Adipocyte (in vitro differentiated cells): ENCODE measurements around the gene TEX54.

Source experiments
- DNase-seq: peaks from one replicate; pipeline ENCODE4 v3.0.0-alpha.2; 2015; ENCODE audit warnings: low read depth
- H3K27me3 ChIP-seq: replicated peaks from 2 replicates; pipeline ENCODE4 v1.7.0; 2013; ENCODE audit warnings: mild to moderate bottlenecking, low read length, moderate library complexity; ENCODE audit not compliant: control insufficient read depth, insufficient read depth
- H3K36me3 ChIP-seq: 2 replicates; pipeline ENCODE4 v1.7.0; 2013; ENCODE audit warnings: low read length, mild to moderate bottlenecking, moderate library complexity; ENCODE audit not compliant: control insufficient read depth, insufficient read depth, severe bottlenecking
- H3K4me1 ChIP-seq: 2 replicates; pipeline ENCODE4 v1.7.0; 2013; ENCODE audit warnings: mild to moderate bottlenecking, low read length, moderate library complexity; ENCODE audit not compliant: control insufficient read depth, insufficient read depth
- H3K4me3 ChIP-seq: 2 replicates; pipeline ENCODE4 v1.7.0; 2013; ENCODE audit warnings: mild to moderate bottlenecking, low read length, moderate library complexity
- H3K9ac ChIP-seq: 2 replicates; pipeline ENCODE4 v1.7.0; 2013; ENCODE audit warnings: mild to moderate bottlenecking, low read length, moderate library complexity
- H3K9me3 ChIP-seq: 2 replicates; pipeline ENCODE4 v1.7.0; 2013; ENCODE audit warnings: mild to moderate bottlenecking, low read length, moderate library complexity; ENCODE audit not compliant: control insufficient read depth

The TEX54 gene

DNA sequence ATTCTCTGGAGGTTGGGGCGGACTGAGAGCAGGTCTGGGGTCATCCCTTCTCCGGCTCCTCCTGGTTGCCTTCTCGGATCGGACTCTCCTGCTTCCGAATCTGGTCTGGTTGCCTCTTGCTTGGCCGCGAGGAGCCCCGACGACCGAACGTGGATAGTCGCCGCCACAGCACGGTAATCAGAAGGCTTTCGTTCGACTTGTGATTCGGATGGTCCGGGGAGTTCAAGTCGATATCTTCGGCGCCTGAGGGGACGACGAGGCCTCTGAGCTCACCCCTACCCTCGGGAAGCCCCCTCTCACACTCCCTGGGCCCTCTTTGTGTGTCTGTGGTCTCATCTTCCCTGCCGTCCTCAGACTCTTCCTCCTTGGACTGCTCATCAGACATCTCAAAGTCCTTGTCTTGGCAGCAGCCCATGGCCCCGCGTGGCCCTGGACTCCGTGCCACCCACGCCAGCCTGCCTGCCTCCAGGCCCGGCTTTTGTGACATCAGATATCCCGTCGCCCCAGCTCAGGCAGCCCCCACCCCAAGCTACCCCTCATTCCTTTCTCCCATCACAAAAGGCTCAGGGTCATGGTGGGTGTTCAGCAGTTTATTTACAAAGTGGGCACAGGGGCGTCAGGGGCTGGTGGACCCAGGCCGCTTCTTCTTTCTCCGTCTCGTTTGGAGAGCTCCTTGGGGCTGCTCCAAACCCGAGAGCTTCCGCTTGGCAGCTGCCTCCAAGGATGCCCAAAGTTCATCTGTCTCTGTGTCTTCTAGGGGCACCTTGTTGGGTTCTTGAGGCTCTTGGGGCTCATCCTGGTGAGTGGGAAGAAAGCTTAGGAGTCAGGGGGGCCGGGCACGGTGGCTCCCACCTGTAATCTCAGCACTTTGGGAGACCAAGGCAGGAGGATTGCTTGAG is at the start of gene TEX54:
TSS of gene TEX54 (minus strand) at position 506 of the 899 bp plus-strand sequence.
- Histone ChIP-seq H3K4me1 (peaks cover 23% of the 10 kb centered on the region), H3K9ac (peak within 1 kb of the TSS; percentile 98), H3K36me3 (peaks cover 47% of the 10 kb centered on the region), H3K27me3 (no peaks in the 10 kb centered on the region), H3K9me3 (no peaks in the 10 kb centered on the region), H3K4me3 (peak within 1 kb of the TSS; percentile 97)
- DNase-seq, result peak; percentile 64

DNA sequence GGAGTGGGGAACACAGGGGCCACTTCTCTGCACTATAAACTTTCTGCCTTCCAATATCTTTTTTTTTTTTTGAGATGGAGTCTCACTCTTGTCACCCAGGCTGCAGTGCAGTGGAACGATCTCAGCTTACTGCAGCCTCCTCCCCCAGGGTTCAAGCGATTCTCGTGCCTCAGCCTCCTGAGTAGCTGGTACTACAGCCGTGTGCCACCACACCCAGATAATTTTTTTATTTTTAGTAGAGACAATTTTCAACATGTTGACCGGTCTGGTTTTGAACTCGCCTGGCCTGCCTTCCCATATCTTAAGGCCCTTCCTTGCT is 49.7 kb upstream of the TEX54 start:
- Histone ChIP-seq H3K4me1 (peaks cover 55% of the 10 kb centered on the region), H3K9me3 (no peaks in the 10 kb centered on the region), H3K9ac (peak overlapping the region; percentile 100), H3K4me3 (peak overlapping the region; percentile 99), H3K27me3 (no peaks in the 10 kb centered on the region), H3K36me3 (peaks cover 54% of the 10 kb centered on the region)
- DNase-seq, result no peak

DNA sequence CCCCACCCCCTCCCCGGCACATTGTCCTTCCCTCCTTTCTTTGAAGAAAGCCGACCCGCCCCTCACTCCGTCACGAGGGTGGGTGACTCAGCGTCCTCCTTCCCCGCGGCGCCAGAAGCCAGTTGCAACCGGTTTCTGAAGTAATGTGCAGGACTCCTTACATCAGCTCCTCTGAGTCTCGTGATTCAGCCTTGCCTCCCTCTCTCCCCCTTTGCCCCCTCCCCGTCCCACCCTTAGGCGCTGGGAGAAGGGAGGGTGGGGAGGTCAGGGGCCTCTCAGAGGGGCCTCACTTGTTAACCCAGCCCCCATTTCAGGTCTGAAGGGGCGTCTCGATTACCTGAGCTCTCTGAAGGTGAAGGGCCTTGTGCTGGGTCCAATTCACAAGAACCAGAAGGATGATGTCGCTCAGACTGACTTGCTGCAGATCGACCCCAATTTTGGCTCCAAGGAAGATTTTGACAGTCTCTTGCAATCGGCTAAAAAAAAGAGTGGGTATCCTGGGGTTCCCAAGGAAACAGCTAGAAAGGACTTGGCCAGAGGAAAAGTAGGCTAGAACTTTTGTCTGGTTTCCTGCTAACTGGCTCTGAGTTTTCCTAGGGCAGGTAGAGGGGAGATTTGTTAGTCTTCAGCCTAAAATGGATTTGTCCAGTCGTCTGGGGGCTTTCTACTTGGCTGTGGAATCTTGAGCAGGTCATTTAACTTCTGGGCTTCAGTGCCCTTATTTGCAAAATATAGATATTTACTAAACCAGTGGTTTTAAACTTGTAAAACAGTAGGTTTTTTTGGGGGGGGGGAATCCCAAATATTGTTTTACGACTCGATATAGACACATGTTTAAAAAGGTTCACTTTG is 49.2 kb upstream of the TEX54 start:
- no peaks in the 10 kb centered on the region for H3K27me3 ChIP-seq
- peaks cover 49% of the 10 kb centered on the region for H3K36me3 ChIP-seq
- peaks cover 50% of the 10 kb centered on the region for H3K4me1 ChIP-seq
- H3K9ac ChIP-seq, result peak overlapping the region; percentile 100
- H3K9me3 ChIP-seq, result no peaks in the 10 kb centered on the region
- peak overlapping the region; percentile 99 for H3K4me3 ChIP-seq
- DNase-seq, result peak; percentile 99

DNA sequence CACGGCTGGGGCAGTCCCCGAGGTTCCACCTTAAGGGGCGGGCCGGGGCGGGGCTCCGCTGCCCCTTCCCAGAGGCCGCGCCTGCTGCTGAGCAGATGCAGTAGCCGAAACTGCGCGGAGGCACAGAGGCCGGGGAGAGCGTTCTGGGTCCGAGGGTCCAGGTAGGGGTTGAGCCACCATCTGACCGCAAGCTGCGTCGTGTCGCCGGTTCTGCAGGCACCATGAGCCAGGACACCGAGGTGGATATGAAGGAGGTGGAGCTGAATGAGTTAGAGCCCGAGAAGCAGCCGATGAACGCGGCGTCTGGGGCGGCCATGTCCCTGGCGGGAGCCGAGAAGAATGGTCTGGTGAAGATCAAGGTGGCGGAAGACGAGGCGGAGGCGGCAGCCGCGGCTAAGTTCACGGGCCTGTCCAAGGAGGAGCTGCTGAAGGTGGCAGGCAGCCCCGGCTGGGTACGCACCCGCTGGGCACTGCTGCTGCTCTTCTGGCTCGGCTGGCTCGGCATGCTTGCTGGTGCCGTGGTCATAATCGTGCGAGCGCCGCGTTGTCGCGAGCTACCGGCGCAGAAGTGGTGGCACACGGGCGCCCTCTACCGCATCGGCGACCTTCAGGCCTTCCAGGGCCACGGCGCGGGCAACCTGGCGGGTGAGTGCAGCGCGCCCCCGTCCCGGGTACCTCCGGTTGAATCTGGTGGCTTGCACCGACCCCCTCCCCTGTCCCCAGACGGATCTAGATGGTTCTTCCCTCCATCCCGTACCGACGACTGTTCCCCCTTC is 48.4 kb upstream of the TEX54 start, which contains the start of gene SLC3A2:
TSS of gene SLC3A2 (plus strand) at position 94 of the 776 bp plus-strand sequence. CDS start at position 222, 128 bp downstream.
- peak within 1 kb of the TSS; percentile 100 for H3K9ac ChIP-seq
- H3K4me1 ChIP-seq, result peaks cover 44% of the 10 kb centered on the region
- H3K27me3 ChIP-seq, result no peaks in the 10 kb centered on the region
- H3K4me3 ChIP-seq, result peak within 1 kb of the TSS; percentile 99
- peaks cover 40% of the 10 kb centered on the region for H3K36me3 ChIP-seq
- DNase-seq, result peak; percentile 93
- H3K9me3 ChIP-seq, result no peaks in the 10 kb centered on the region

DNA sequence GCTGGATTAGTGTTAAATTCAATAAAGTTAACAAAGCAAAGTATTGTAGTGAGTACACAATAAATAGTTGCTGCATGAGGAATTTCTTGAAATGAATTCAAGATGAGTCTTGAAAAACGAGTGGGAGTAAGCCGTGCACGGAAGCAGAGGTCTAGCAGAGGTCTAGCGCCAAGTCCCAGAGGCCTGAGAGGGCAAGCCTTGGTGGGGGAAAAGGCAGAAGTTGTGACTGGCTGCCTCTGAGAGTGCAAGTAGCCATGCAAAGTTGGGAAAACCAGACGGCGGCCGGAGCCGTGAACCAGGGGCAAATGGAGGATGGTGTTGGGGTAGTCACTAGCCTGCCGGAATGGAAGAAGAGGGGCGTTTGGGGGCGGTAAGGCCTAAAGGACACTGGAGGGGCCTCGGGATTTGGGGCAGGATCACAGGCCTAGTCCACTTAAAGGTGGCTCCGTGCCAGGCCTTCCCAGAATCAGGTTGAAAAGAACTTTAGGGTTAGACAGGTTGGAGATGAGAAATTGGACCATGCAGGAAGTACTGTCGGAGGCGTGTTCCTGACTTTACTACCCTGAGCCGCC is 47.7 kb upstream of the TEX54 start:
- peak overlapping the region; percentile 100 for H3K9ac ChIP-seq
- H3K4me1 ChIP-seq, result peaks cover 39% of the 10 kb centered on the region
- peaks cover 34% of the 10 kb centered on the region for H3K36me3 ChIP-seq
- DNase-seq, result peak; percentile 80
- H3K27me3 ChIP-seq, result no peaks in the 10 kb centered on the region
- H3K4me3 ChIP-seq, result peak overlapping the region; percentile 99
- H3K9me3 ChIP-seq, result no peaks in the 10 kb centered on the region

DNA sequence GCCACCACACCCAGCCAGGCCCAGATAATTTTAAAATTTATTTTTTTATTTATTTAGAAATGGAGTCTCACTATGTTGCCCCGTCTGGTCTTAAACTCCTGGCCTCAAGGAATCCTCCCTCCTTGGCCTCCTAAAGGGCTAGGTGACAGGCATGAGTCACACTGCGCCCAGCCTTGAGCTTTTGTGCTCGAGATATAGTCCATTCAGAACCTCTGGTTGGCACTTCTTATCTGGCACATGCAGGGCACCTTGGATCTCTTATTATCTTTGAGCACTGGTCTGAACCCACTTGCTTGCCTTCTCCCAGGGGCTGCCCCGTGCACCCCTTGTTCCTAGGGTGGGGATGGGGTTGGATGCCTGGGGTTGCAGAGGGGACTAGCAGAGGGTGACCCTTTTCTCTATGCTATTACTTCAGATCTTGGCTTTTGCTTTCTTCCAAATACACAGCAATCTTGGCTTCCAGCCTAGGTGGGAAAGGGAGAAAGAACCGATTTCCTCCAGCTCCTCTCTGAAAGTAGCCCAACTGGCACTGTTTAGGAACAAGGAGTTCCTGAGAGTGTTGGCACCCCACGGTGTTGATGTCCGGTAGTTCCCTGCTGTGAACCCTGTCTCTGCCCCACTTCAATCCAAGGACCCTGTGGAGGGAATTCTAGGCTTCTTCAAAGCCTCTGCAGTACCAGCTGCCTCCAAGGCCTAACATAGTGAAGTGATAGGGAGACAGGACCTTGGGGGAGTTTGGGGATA is 46.8 kb upstream of the TEX54 start:
- DNase-seq, result no peak
- H3K4me3 ChIP-seq, result peak overlapping the region; percentile 99
- peaks cover 25% of the 10 kb centered on the region for H3K36me3 ChIP-seq

DNA sequence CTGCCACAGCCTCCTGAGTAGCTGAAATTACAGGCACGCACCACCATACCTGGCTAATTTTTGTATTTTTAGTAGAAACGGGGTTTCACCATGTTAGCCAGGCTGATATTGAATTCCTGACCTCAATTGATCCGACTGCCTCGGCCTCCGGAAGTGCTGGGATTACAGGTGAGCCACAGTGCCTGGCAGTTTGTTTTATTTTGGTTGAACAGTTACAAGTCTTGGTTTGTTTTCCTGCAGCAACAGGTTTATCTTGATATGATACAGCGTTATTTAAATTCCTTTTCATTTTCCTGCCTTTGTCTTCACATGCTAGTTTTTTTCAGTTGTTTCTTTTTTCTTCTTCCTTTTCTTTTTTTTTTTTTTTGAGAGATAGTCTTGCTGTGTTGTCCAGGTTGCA is 44.1 kb upstream of the TEX54 start:
- DNase-seq, result no peak
- no peaks in the 10 kb centered on the region for H3K9me3 ChIP-seq
- no peak overlapping the region for H3K4me3 ChIP-seq
- H3K36me3 ChIP-seq, result no peaks in the 10 kb centered on the region
- no peaks in the 10 kb centered on the region for H3K27me3 ChIP-seq
- H3K9ac ChIP-seq, result no peak overlapping the region
- H3K4me1 ChIP-seq, result peaks cover 14% of the 10 kb centered on the region

More for the DNA sequence above, 46.8 kb upstream of the TEX54 start:
- H3K9me3 ChIP-seq, result no peaks in the 10 kb centered on the region
- no peaks in the 10 kb centered on the region for H3K27me3 ChIP-seq
- H3K9ac ChIP-seq, result peak overlapping the region; percentile 100
- H3K4me1 ChIP-seq, result peaks cover 33% of the 10 kb centered on the region

DNA sequence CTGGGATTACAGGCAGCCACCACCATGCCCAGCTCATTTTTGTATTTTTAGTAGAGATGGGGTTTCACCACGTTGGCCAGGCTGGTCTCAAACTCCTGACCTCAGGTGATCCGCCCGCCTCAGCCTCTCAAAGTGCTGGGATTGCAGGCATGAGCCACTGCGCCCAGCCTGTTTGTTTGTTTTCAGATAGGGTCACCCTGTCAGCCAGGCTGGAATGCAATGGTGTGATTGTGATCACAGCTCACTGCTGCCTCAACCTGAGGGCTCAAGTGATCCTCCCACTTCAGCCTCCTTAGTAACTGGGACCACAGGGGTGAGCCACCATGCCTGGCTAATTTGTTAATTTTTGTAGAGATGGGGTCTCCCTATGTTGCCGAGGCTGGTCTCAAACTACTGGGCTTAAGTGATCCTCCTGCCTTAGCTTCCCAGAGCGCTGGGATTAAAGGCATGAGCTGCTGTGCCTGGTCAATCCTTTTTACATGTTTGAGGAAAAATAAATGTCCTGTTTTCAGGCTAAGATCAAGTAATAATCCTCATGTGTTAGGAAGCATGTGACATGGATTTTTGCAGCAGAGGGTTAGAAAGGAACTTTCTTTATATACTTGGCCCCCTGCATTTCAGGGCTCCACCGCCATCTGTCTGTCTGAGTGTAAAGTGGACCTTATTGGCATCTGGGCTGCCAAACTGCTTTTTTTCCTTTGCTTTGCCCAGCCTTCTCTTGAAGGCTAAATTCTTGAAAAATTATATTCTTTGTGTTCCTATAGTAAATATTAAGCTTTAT is 43.2 kb upstream of the TEX54 start:
- no peak for DNase-seq
- Histone ChIP-seq H3K9ac (no peak overlapping the region), H3K4me1 (peaks cover 14% of the 10 kb centered on the region), H3K36me3 (no peaks in the 10 kb centered on the region), H3K27me3 (no peaks in the 10 kb centered on the region), H3K4me3 (no peak overlapping the region), H3K9me3 (no peaks in the 10 kb centered on the region)

DNA sequence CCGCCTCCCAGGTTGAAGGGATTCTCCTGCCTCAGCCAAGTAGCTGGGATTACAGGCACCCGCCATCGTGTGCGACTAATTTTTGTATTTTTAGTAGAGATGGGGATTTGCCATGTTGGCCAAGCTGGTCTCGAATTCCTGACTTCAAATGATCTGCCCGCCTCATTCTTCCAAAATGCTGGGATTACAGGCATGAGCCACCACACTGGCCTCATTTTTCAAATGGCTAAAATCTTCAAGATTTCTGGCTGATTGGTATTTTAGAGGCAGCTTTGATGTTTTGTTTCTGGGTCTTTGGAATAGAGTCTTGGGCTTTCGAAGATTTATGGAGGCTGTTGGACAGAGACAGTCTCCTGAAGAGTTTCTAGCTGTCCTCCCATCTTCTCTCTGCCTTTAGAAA is 42.2 kb upstream of the TEX54 start:
- H3K36me3 ChIP-seq, result no peaks in the 10 kb centered on the region
- H3K27me3 ChIP-seq, result no peaks in the 10 kb centered on the region
- no peaks in the 10 kb centered on the region for H3K9me3 ChIP-seq
- H3K4me3 ChIP-seq, result no peak overlapping the region
- peaks cover 10% of the 10 kb centered on the region for H3K4me1 ChIP-seq
- DNase-seq, result no peak
- no peak overlapping the region for H3K9ac ChIP-seq
